Neural crest cell (in vitro differentiated cells): ENCODE results near the gene PLEKHM1. TPM values are rescaled to one million over a fixed set of nuclear protein-coding genes. Genes with fewer than 3 reads are reported as not detected.

Experiments
- DNase-seq: peaks from one replicate; pipeline ENCODE4 v3.0.0; 2021; ENCODE audit warnings: low read depth, mixed read lengths, low spot score
- H3K27ac Mint-ChIP-seq: one replicate; pipeline ENCODE4 v1.8.0; 2021; ENCODE audit warnings: mild to moderate bottlenecking, mixed read lengths; ENCODE audit not compliant: unreplicated experiment
- H3K27me3 Mint-ChIP-seq: 2 replicates; pipeline ENCODE4 v1.8.0; 2021; ENCODE audit warnings: low read depth, mild to moderate bottlenecking, mixed read lengths
- H3K36me3 Mint-ChIP-seq: 2 replicates; pipeline ENCODE4 v1.8.0; 2021; ENCODE audit warnings: low read depth, mild to moderate bottlenecking, mixed read lengths
- H3K4me1 Mint-ChIP-seq: 2 replicates; pipeline ENCODE4 v1.8.0; 2021; ENCODE audit warnings: mixed read lengths
- H3K4me3 Mint-ChIP-seq: one replicate; pipeline ENCODE4 v1.8.0; 2021; ENCODE audit warnings: mild to moderate bottlenecking, mixed read lengths
- H3K9me3 Mint-ChIP-seq: 2 replicates; pipeline ENCODE4 v1.8.0; 2021; ENCODE audit warnings: mixed read lengths
- total RNA-seq: library from RNA; stranded (reverse); gene quantifications from 2 replicates; pipeline ENCODE4 v1.2.1, GENCODE V29; 2021
- TF ChIP-seq, protein P1 (sequence below): fragments of 200-600 bp; sonication (generic); conservative IDR thresholded peaks from 2 replicates; pipeline ENCODE4 v1.5.0; 2021; ENCODE audit warnings: antibody characterized with exemption, mild to moderate bottlenecking

The PLEKHM1 gene
- total RNA-seq, 1 donor from 2014 or later: 19.5 TPM

DNA sequence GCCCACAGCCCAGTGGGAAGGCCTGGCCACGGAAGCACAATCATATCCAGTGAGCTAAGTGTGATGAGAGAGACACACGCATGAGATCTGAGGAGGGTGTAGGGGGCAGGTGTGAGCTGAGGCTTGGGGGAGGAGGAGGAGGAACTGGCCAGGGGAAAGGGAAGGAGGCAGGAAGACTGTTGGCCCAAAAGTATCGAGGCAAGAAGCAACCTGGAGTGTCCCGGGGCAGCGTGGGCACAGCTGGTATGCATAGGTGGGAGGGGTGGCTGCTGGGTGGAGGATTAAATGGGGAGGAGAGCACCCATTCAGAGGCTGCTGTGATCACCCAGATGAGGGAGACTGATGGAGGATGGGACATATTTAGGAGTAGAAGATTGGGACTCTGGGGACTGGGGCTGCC, 99.2 kb downstream of the PLEKHM1 start:
- H3K9me3 Mint-ChIP-seq: no peaks in the 10 kb centered on the region
- no peak overlapping the region for H3K4me3 Mint-ChIP-seq
- no peak overlapping the region for H3K27ac Mint-ChIP-seq
- no peak for DNase-seq
- TF ChIP-seq, protein P1, sequence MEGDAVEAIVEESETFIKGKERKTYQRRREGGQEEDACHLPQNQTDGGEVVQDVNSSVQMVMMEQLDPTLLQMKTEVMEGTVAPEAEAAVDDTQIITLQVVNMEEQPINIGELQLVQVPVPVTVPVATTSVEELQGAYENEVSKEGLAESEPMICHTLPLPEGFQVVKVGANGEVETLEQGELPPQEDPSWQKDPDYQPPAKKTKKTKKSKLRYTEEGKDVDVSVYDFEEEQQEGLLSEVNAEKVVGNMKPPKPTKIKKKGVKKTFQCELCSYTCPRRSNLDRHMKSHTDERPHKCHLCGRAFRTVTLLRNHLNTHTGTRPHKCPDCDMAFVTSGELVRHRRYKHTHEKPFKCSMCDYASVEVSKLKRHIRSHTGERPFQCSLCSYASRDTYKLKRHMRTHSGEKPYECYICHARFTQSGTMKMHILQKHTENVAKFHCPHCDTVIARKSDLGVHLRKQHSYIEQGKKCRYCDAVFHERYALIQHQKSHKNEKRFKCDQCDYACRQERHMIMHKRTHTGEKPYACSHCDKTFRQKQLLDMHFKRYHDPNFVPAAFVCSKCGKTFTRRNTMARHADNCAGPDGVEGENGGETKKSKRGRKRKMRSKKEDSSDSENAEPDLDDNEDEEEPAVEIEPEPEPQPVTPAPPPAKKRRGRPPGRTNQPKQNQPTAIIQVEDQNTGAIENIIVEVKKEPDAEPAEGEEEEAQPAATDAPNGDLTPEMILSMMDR: no peak
- peaks cover 20% of the 10 kb centered on the region for H3K27me3 Mint-ChIP-seq
- peaks cover 7% of the 10 kb centered on the region for H3K4me1 Mint-ChIP-seq
- H3K36me3 Mint-ChIP-seq: no peaks in the 10 kb centered on the region

DNA sequence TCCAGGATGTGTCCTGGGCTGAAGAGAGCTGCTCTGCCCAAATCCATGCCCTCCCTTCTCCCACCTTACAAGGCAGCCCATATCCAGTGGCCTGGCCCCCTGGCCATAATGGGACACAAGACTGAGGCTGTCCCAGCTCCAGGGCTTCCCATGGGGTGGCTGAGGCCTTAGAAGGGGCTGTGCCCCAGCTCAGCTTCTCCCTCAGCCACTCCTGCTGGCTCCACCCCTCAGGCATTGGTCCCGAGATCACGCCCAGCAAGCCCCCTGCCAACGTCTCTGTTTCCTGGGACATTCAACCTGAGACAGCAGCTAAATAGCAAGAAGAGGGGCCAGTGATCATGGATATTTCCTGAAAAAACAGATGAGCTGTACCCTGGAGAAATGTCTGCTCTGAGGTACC, 101.2 kb downstream of the PLEKHM1 start:
- Mint-ChIP-seq H3K4me3 (no peak overlapping the region), H3K27ac (peak overlapping the region; percentile 38), H3K4me1 (no peaks in the 10 kb centered on the region), H3K27me3 (peaks cover 20% of the 10 kb centered on the region), H3K9me3 (no peaks in the 10 kb centered on the region), H3K36me3 (no peaks in the 10 kb centered on the region)
- no peak for DNase-seq
- TF ChIP-seq, protein P1: no peak

GRCh38 chr17:45388604-45389325, 101.8 kb downstream of the PLEKHM1 start:
- Mint-ChIP-seq H3K36me3 (no peaks in the 10 kb centered on the region), H3K9me3 (no peaks in the 10 kb centered on the region), H3K27me3 (peaks cover 20% of the 10 kb centered on the region), H3K4me1 (no peaks in the 10 kb centered on the region), H3K27ac (no peak overlapping the region), H3K4me3 (no peak overlapping the region)
- DNase-seq: no peak
- TF ChIP-seq, protein P1: no peak

GRCh38 chr17:45387739-45388138, 102.8 kb downstream of the PLEKHM1 start:
- Mint-ChIP-seq H3K27me3 (peaks cover 19% of the 10 kb centered on the region), H3K36me3 (no peaks in the 10 kb centered on the region), H3K27ac (no peak overlapping the region)

DNA sequence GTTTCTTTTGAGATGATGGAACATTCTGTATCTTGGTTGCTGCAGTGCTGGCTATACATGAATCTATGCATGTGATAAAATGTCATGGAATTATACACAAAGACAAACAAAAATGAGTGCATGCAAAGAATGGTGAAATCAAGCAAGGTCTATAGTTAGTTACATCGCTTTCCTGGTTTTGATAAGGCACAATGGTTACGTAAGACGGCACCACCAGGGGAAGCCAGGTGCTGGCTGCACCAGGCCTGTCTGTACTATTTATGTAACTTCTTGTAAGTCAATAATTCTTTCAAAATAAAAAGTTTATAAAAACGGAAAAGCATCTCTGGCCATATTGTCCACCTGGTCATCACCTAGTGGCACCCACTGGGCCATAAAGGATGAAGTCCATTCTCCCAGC, 104.3 kb downstream of the PLEKHM1 start:
- Mint-ChIP-seq H3K27ac (no peak overlapping the region), H3K4me1 (no peaks in the 10 kb centered on the region), H3K36me3 (no peaks in the 10 kb centered on the region), H3K27me3 (peaks cover 14% of the 10 kb centered on the region), H3K4me3 (no peak overlapping the region), H3K9me3 (no peaks in the 10 kb centered on the region)
- no peak for DNase-seq
- TF ChIP-seq, protein P1: no peak

More at GRCh38 chr17:45387739-45388138, 102.8 kb downstream of the PLEKHM1 start:
- Mint-ChIP-seq H3K9me3 (no peaks in the 10 kb centered on the region), H3K4me1 (no peaks in the 10 kb centered on the region), H3K4me3 (no peak overlapping the region)
- TF ChIP-seq, protein P1: no peak
- DNase-seq: no peak

Other genes with a start within 250 kb of the PLEKHM1 start
- 0.23 and 0.25 TPM in 2 replicates for gene SPATA32, start 228.6 kb downstream of the PLEKHM1 start, total RNA-seq
- gene MAP3K14, start 173.7 kb downstream of the PLEKHM1 start, total RNA-seq: 9.6 and 11.5 TPM in 2 replicates
- 1.4 and 2.5 TPM in 2 replicates for gene ARHGAP27, start 57.9 kb downstream of the PLEKHM1 start, total RNA-seq